Testis (tissue), 3 donors: ENCODE results near the gene SYNPR. TPM values are rescaled to one million over a fixed set of nuclear protein-coding genes. Genes with fewer than 3 reads are reported as not detected.

Experiments used
- DNase-seq: peaks from one replicate; pipeline ENCODE4 v3.0.0-alpha.2; 2019
- H3K27ac ChIP-seq, 2 donors: fragments of 200-600 bp; sonication (generic); one replicate each; pipeline ENCODE4 v1.5.1; 2019
- H3K27me3 ChIP-seq: fragments of 200-600 bp; sonication (generic); one replicate; pipeline ENCODE4 v1.5.1; 2019
- H3K36me3 ChIP-seq: fragments of 200-600 bp; sonication (generic); one replicate; pipeline ENCODE4 v1.5.1; 2017; ENCODE audit warnings: low read depth; ENCODE audit errors: missing control alignments
- H3K4me1 ChIP-seq: fragments of 200-600 bp; sonication (generic); one replicate; pipeline ENCODE4 v1.5.1; 2019
- H3K4me3 ChIP-seq, 2 donors: fragments of 200-600 bp; sonication (generic); one replicate each; pipeline ENCODE4 v1.5.1; 2017 to 2019
- H3K9me3 ChIP-seq: fragments of 200-600 bp; sonication (generic); one replicate; pipeline ENCODE4 v1.5.1; 2017
- CTCF ChIP-seq, 3 experiments: fragments of 450-650 bp in 2 of 3; fragments of 200-600 bp in 1 of 3; sonication (generic) in 1 of 3; IDR thresholded peaks; one replicate each; pipeline ENCODE4 v1.5.1; 2016 to 2019; ENCODE audit warnings: antibody characterized with exemption in 3 of 3, mild to moderate bottlenecking in 2 of 3, moderate library complexity in 1 of 3
- POLR2A ChIP-seq: fragments of 450-650 bp; IDR thresholded peaks from one replicate; pipeline ENCODE4 v1.6.1; 2017; ENCODE audit warnings: antibody characterized with exemption, mild to moderate bottlenecking, moderate library complexity
- WGBS, 2 donors: methylation state at CpG; one replicate each; pipeline ENCODE4 v1.1.5; 2018; 5-methylcytosine and 5-hydroxymethylcytosine counted together
- intact Hi-C: fragments of 100-400 bp; cut with DNase I; formaldehyde crosslinking; loops from one replicate; pipeline ENCODE4 v1.15.1; 2023; ENCODE audit warnings: low total_unique reads
- polyA plus RNA-seq: library from polyadenylated mRNA; stranded (reverse); fragments of 350-450 nt; fragmentation: Illumina TruSeq; extraction: RNeasy Lipid Tissue Mini Kit (QIAGEN cat#74804); gene quantifications from one replicate; pipeline ENCODE4 v1.2.3, GENCODE V29; 2014; ENCODE audit warnings: low read depth, low replicate concordance; ENCODE audit not compliant: insufficient read depth
- total RNA-seq, 2 donors: library from RNA; depleted of rRNA; stranded (reverse); fragments of >200 nt; gene quantifications; one replicate each; pipeline ENCODE4 v1.2.3, GENCODE V29; 2016

SYNPR gene
- total and polyA plus RNA-seq, 3 donors from 2014 or later: not detected

- DNase-seq: no peak
- TF ChIP-seq CTCF (IDR thresholded peaks at IDR 0.05): no peak
- no peak for TF ChIP-seq POLR2A
- WGBS, 2 donors: 3 to 7% methylated on average over 14 to 22 of the region's 22 CpGs
- Histone ChIP-seq H3K9me3 (no peaks in the 10 kb centered on the region), H3K4me3 (peak overlapping the region in 1 of 2 donors; percentile 34), H3K27me3 (no peaks in the 10 kb centered on the region), H3K27ac (no peak overlapping the region), H3K4me1 (no peaks in the 10 kb centered on the region), H3K36me3 (no peaks in the 10 kb centered on the region)
- intact Hi-C loops: no loop called here
Measured at GRCh38 chr3:63279005-63279841, 1.1 kb downstream of the SYNPR start.

GRCh38 chr3:63287610-63288009 lies 9.5 kb downstream of the SYNPR start:
- intact Hi-C loops: no loop called here
- DNase-seq: no peak
- H3K27me3 ChIP-seq: no peaks in the 10 kb centered on the region
- no peak for TF ChIP-seq POLR2A
- no peak for TF ChIP-seq CTCF (IDR thresholded peaks at IDR 0.05)
- no peaks in the 10 kb centered on the region for H3K4me1 ChIP-seq
- H3K27ac ChIP-seq: no peak overlapping the region
- 88% methylated on average over 2 of the region's 2 CpGs for WGBS, 2 donors
- H3K4me3 ChIP-seq: no peak overlapping the region
- no peaks in the 10 kb centered on the region for H3K9me3 ChIP-seq
- H3K36me3 ChIP-seq: no peaks in the 10 kb centered on the region

- no peaks in the 10 kb centered on the region for H3K36me3 ChIP-seq
- H3K4me3 ChIP-seq: no peak overlapping the region
- WGBS, 2 donors: 81 to 88% methylated on average over 2 of the region's 2 CpGs
- DNase-seq: no peak
- no peaks in the 10 kb centered on the region for H3K27me3 ChIP-seq
- no peak overlapping the region for H3K27ac ChIP-seq
- TF ChIP-seq CTCF (IDR thresholded peaks at IDR 0.05) (no peak), POLR2A (no peak)
- intact Hi-C loops: no loop called here
- no peaks in the 10 kb centered on the region for H3K4me1 ChIP-seq
- no peaks in the 10 kb centered on the region for H3K9me3 ChIP-seq
Measured at GRCh38 chr3:63290686-63291085, 12.6 kb downstream of the SYNPR start.

GRCh38 chr3:63294332-63294731 lies 16.2 kb downstream of the SYNPR start:
- H3K4me3 ChIP-seq: no peak overlapping the region
- no peaks in the 10 kb centered on the region for H3K4me1 ChIP-seq
- WGBS, 2 donors: 87 to 90% methylated on average over 4 of the region's 4 CpGs
- intact Hi-C loops: no loop called here
- H3K9me3 ChIP-seq: no peaks in the 10 kb centered on the region
- H3K27ac ChIP-seq: no peak overlapping the region
- no peak for DNase-seq
- H3K27me3 ChIP-seq: no peaks in the 10 kb centered on the region
- TF ChIP-seq POLR2A (no peak), CTCF (IDR thresholded peaks at IDR 0.05) (no peak)
- no peaks in the 10 kb centered on the region for H3K36me3 ChIP-seq

GRCh38 chr3:63295356-63295755 lies 17.2 kb downstream of the SYNPR start:
- H3K4me3 ChIP-seq: no peak overlapping the region
- WGBS, 2 donors: 55 to 81% methylated on average over 4 of the region's 4 CpGs
- H3K36me3 ChIP-seq: no peaks in the 10 kb centered on the region
- no peak for TF ChIP-seq POLR2A
- no peak for TF ChIP-seq CTCF (IDR thresholded peaks at IDR 0.05)
- no peak for DNase-seq
- H3K27me3 ChIP-seq: no peaks in the 10 kb centered on the region
- no peak overlapping the region for H3K27ac ChIP-seq
- no peaks in the 10 kb centered on the region for H3K9me3 ChIP-seq
- no peaks in the 10 kb centered on the region for H3K4me1 ChIP-seq
- intact Hi-C loops: no loop called here
